Measurements from ENCODE around the gene SDK1. TPM values are rescaled to one million over a fixed set of nuclear protein-coding genes. Genes with fewer than 3 reads are reported as not detected.

SDK1 gene
- total and polyA plus RNA-seq, 2 donors (not counting 3 experiments of a cell fraction or from before 2014, with no cell fraction given), result 1.6 to 3.9 TPM

- dilution Hi-C loops (cut with MboI; ENCODE audit: extremely low pct_ligation_motif_present, low sequenced_read_pairs), result no loop called here
Observed at GRCh38 chr7:4249241-4249640, 948.2 kb downstream of the SDK1 start.

GRCh38 chr7:4255336-4255735 is 954.3 kb downstream of the SDK1 start:
- no peak for DNase-seq (ENCODE audit: low read depth, low spot score)
- no peaks in the 10 kb centered on the region for H3K9me3 ChIP-seq (replicated peaks; ENCODE audit: control insufficient read depth, insufficient read depth, low read length)
- dilution Hi-C loops (cut with MboI; ENCODE audit: extremely low pct_ligation_motif_present, low sequenced_read_pairs), result no loop called here
- no peaks in the 10 kb centered on the region for H3K36me3 ChIP-seq (ENCODE audit: control insufficient read depth in 2 of 2, extremely low read depth in 1 of 2, insufficient read depth in 2 of 2, low read length in 2 of 2)
- BruUV-seq (replicated peaks), result no TSS peak
- H3K27me3 ChIP-seq (ENCODE audit: control insufficient read depth in 2 of 2, insufficient read depth in 2 of 2, low read length in 2 of 2), result no peaks in the 10 kb centered on the region
- ChIA-PET CTCF (no interaction called here), POLR2A (interaction anchor here (0.7 kb wide), 1 partner anchor 490 kb away, joined by 7 read pairs; no protein-coding TSS in a partner anchor)
- no peaks in the 10 kb centered on the region for H3K9me1 ChIP-seq (replicated peaks; ENCODE audit: control insufficient read depth, extremely low read depth, insufficient read depth, low read length)
- no peak overlapping the region for H3K27ac ChIP-seq (ENCODE audit: insufficient read depth, low read depth, low read length)
- no peak overlapping the region for H3K9ac ChIP-seq (replicated peaks; ENCODE audit: extremely low read depth, insufficient read depth, low read length)
- no peak for FAIRE-seq
- no peaks in the 10 kb centered on the region for H4K20me1 ChIP-seq (replicated peaks; ENCODE audit: control insufficient read depth, extremely low read depth, insufficient read depth, low read length)
- H3K4me2 ChIP-seq (ENCODE audit: insufficient read depth, low read length), result no peak overlapping the region
- H3K4me3 ChIP-seq (replicated peaks in 1 of 3; ENCODE audit: insufficient read depth in 1 of 3, low read depth in 1 of 3, low read length in 3 of 3), result no peak overlapping the region
- H3K79me2 ChIP-seq (ENCODE audit: control insufficient read depth, insufficient read depth, low read length), result no peaks in the 10 kb centered on the region
- H3K4me1 ChIP-seq (ENCODE audit: control insufficient read depth, extremely low read depth, insufficient read depth, low read length), result no peaks in the 10 kb centered on the region
- intact Hi-C loops (cut with micrococcal nuclease), result no loop called here
- no peak overlapping the region for H2AFZ ChIP-seq (ENCODE audit: low read depth, low read length)
- TF ChIP-seq FOS (IDR thresholded peaks at IDR 0.05; ENCODE audit: borderline replicate concordance, insufficient read depth, low read length) (no peak), GATA2 (IDR thresholded peaks at IDR 0.05; ENCODE audit: insufficient read depth, insufficient read length, low read depth, low read length) (no peak), POLR2AphosphoS5 (IDR thresholded peaks at IDR 0.05; ENCODE audit: insufficient read depth, low read depth, low read length) (no peak), JUN (IDR thresholded peaks at IDR 0.05; ENCODE audit: borderline replicate concordance, insufficient read depth, insufficient read length, low read depth) (no peak), EZH2 (IDR thresholded peaks at IDR 0.05; ENCODE audit: borderline replicate concordance, low read depth, low read length, severe bottlenecking) (no peak), MAX (IDR thresholded peaks at IDR 0.05; ENCODE audit: insufficient read depth, insufficient read length) (no peak), POLR2A (IDR thresholded peaks at IDR 0.05; ENCODE audit: low read depth, low read length) (no peak), MYC (IDR thresholded peaks at IDR 0.05; ENCODE audit: low read depth, low read length) (no peak), CTCF (IDR thresholded peaks at IDR 0.05; ENCODE audit: extremely low read depth in 1 of 2, insufficient read depth in 1 of 2, low read depth in 1 of 2, low read length in 2 of 2) (no peak)

More at GRCh38 chr7:4249241-4249640, 948.2 kb downstream of the SDK1 start:
- ChIA-PET CTCF (interaction anchor here (0.6 kb wide), 1 partner anchor 671 kb away, joined by 5 read pairs; no protein-coding TSS in a partner anchor), POLR2A (no interaction called here)
- no peak for FAIRE-seq
- no peaks in the 10 kb centered on the region for H3K79me2 ChIP-seq (ENCODE audit: control insufficient read depth, insufficient read depth, low read length)
- TF ChIP-seq CTCF (IDR thresholded peaks at IDR 0.05; ENCODE audit: extremely low read depth in 1 of 2, insufficient read depth in 1 of 2, low read depth in 1 of 2, low read length in 2 of 2), result no peak
- no peak for TF ChIP-seq EZH2 (IDR thresholded peaks at IDR 0.05; ENCODE audit: borderline replicate concordance, low read depth, low read length, severe bottlenecking)
- no peak overlapping the region for H3K4me3 ChIP-seq (replicated peaks in 1 of 3; ENCODE audit: insufficient read depth in 1 of 3, low read depth in 1 of 3, low read length in 3 of 3)
- no peaks in the 10 kb centered on the region for H3K4me1 ChIP-seq (ENCODE audit: control insufficient read depth, extremely low read depth, insufficient read depth, low read length)
- no peaks in the 10 kb centered on the region for H3K9me3 ChIP-seq (replicated peaks; ENCODE audit: control insufficient read depth, insufficient read depth, low read length)
- no peak for DNase-seq (ENCODE audit: low read depth, low spot score)
- H3K27me3 ChIP-seq (ENCODE audit: control insufficient read depth in 2 of 2, insufficient read depth in 2 of 2, low read length in 2 of 2), result no peaks in the 10 kb centered on the region
- H3K36me3 ChIP-seq (ENCODE audit: control insufficient read depth in 2 of 2, extremely low read depth in 1 of 2, insufficient read depth in 2 of 2, low read length in 2 of 2), result no peaks in the 10 kb centered on the region
- no peak overlapping the region for H3K27ac ChIP-seq (ENCODE audit: insufficient read depth, low read depth, low read length)
- no peaks in the 10 kb centered on the region for H4K20me1 ChIP-seq (replicated peaks; ENCODE audit: control insufficient read depth, extremely low read depth, insufficient read depth, low read length)
- no peak overlapping the region for H3K9ac ChIP-seq (replicated peaks; ENCODE audit: extremely low read depth, insufficient read depth, low read length)
- BruUV-seq (replicated peaks), result no TSS peak
- no peak overlapping the region for H2AFZ ChIP-seq (ENCODE audit: low read depth, low read length)
- no peak overlapping the region for H3K4me2 ChIP-seq (ENCODE audit: insufficient read depth, low read length)
- intact Hi-C loops (cut with micrococcal nuclease), result no loop called here
- H3K9me1 ChIP-seq (replicated peaks; ENCODE audit: control insufficient read depth, extremely low read depth, insufficient read depth, low read length), result no peaks in the 10 kb centered on the region

Data from endothelial cell of umbilical vein (primary cell).